ENCODE results near the gene PLPP4.

PLPP4 gene

DNA sequence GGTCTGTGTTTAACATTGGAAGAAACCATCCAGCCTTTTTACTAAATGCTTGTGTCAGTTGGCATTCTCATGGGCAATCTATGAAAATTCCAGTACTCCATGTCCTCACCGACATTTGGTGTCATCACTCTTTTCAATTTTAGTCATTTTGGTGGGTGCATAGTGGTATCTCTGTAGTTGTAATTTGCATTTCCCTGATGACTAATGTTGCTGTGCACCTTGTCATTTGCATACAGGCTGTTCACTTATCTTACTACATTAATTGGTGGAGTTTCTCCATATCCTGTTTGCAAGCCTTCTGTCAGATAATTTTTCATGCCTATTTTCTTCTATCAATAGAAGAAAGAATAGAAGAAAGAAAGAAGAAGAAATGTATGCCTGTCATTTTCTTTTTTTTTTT, 73.7 kb downstream of the PLPP4 start:
- no peak for TF ChIP-seq FOXP2 (optimal IDR thresholded peaks at IDR 0.05; ENCODE audit: borderline replicate concordance, extremely low read depth, extremely low read length, insufficient read depth)

DNA sequence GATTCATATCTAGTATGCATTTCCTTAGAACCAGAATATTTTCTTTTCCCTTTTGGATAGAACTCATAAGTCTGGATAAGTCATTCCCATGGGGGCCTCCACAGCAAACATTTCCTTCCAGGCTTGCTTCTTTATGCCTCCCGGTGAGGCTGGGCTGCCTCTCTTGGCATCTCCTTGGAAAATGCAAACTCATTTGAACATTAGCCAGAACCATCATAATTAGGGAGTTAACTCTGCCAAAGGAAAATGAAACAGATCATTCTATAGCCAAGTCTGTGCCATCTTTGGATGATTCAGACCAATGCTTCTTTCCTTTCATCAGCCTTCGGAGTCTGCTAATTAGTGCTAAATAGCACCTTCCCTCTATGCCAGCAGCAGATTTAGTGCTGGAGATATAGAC, 81.1 kb downstream of the PLPP4 start:
- TF ChIP-seq, protein P1, sequence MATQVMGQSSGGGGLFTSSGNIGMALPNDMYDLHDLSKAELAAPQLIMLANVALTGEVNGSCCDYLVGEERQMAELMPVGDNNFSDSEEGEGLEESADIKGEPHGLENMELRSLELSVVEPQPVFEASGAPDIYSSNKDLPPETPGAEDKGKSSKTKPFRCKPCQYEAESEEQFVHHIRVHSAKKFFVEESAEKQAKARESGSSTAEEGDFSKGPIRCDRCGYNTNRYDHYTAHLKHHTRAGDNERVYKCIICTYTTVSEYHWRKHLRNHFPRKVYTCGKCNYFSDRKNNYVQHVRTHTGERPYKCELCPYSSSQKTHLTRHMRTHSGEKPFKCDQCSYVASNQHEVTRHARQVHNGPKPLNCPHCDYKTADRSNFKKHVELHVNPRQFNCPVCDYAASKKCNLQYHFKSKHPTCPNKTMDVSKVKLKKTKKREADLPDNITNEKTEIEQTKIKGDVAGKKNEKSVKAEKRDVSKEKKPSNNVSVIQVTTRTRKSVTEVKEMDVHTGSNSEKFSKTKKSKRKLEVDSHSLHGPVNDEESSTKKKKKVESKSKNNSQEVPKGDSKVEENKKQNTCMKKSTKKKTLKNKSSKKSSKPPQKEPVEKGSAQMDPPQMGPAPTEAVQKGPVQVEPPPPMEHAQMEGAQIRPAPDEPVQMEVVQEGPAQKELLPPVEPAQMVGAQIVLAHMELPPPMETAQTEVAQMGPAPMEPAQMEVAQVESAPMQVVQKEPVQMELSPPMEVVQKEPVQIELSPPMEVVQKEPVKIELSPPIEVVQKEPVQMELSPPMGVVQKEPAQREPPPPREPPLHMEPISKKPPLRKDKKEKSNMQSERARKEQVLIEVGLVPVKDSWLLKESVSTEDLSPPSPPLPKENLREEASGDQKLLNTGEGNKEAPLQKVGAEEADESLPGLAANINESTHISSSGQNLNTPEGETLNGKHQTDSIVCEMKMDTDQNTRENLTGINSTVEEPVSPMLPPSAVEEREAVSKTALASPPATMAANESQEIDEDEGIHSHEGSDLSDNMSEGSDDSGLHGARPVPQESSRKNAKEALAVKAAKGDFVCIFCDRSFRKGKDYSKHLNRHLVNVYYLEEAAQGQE (IDR thresholded peaks at IDR 0.05; ENCODE audit: insufficient read depth in 1 of 2, low read depth in 2 of 2, low read length in 2 of 2) = no peak
- TF ChIP-seq POLR2AphosphoS5 (IDR thresholded peaks at IDR 0.05; ENCODE audit: low read depth, low read length) (no peak), SIN3A (IDR thresholded peaks at IDR 0.05; ENCODE audit: borderline replicate concordance, insufficient read depth, low read length) (no peak)

DNA sequence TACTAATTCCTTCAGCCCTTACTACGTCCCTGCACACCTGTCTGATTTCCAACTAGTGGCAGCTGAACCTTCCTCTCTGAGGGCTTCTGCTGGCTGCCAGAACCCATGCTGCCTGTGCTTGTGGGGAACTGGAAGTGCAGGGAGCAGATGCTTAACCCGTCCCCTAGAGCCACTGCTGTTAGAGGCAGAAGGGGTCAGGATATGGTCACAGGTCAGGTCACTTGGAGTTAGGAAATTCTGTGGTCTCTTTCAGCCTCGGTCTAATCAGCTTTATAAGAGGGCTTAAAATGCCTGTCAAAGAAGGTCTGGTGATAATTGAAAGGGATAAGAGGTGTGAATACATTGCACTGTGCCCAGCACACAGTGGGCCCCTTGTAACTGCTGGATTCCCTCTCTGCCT, 82.0 kb downstream of the PLPP4 start:
- no peak for TF ChIP-seq FOXP2 (optimal IDR thresholded peaks at IDR 0.05; ENCODE audit: borderline replicate concordance, extremely low read depth, extremely low read length, insufficient read depth)
- TF ChIP-seq POLR2AphosphoS5 (IDR thresholded peaks at IDR 0.05; ENCODE audit: low read depth, low read length) = no peak
- no peak for TF ChIP-seq SIN3A (IDR thresholded peaks at IDR 0.05; ENCODE audit: borderline replicate concordance, insufficient read depth, low read length)
- TF ChIP-seq, protein P1 (IDR thresholded peaks at IDR 0.05; ENCODE audit: insufficient read depth in 1 of 2, low read depth in 2 of 2, low read length in 2 of 2) = no peak
- no peak for TF ChIP-seq TAF1 (IDR thresholded peaks at IDR 0.05; ENCODE audit: borderline replicate concordance, insufficient read depth, low read length)

- TF ChIP-seq FOXP2 (optimal IDR thresholded peaks at IDR 0.05; ENCODE audit: borderline replicate concordance, extremely low read depth, extremely low read length, insufficient read depth) (no peak), POLR2AphosphoS5 (IDR thresholded peaks at IDR 0.05; ENCODE audit: low read depth, low read length) (no peak), TAF1 (IDR thresholded peaks at IDR 0.05; ENCODE audit: borderline replicate concordance, insufficient read depth, low read length) (no peak)
- TF ChIP-seq, protein P1 (IDR thresholded peaks at IDR 0.05; ENCODE audit: insufficient read depth in 1 of 2, low read depth in 2 of 2, low read length in 2 of 2) = no peak
Observed at GRCh38 chr10:120540486-120540885, 83.5 kb downstream of the PLPP4 start.

GRCh38 chr10:120541984-120542383, 85.0 kb downstream of the PLPP4 start:
- TF ChIP-seq, protein P1 (IDR thresholded peaks at IDR 0.05; ENCODE audit: insufficient read depth in 1 of 2, low read depth in 2 of 2, low read length in 2 of 2) = no peak
- TF ChIP-seq FOXP2 (optimal IDR thresholded peaks at IDR 0.05; ENCODE audit: borderline replicate concordance, extremely low read depth, extremely low read length, insufficient read depth) (no peak), POLR2AphosphoS5 (IDR thresholded peaks at IDR 0.05; ENCODE audit: low read depth, low read length) (no peak), TAF1 (IDR thresholded peaks at IDR 0.05; ENCODE audit: borderline replicate concordance, insufficient read depth, low read length) (no peak)

Data from PFSK-1 (cell line).